Tibial nerve (tissue), 4 donors: ENCODE measurements around the gene PGLYRP4.
A peak's percentile ranks its signal among the peaks of the same experiment; 100 is the strongest.

Source experiments
- CTCF ChIP-seq, 5 experiments: fragments of 200-600 bp in 3 of 5; fragments of 450-650 bp in 2 of 5; sonication (generic) in 3 of 5; IDR thresholded peaks; one replicate each; pipeline ENCODE4 v1.5.1; 2016 to 2019; ENCODE audit warnings: antibody characterized with exemption in 5 of 5, mild to moderate bottlenecking in 3 of 5, moderate library complexity in 2 of 5
- EP300 ChIP-seq, 2 donors: sonication (generic); formaldehyde crosslinking; IDR thresholded peaks; one replicate each; pipeline ENCODE4 v1.6.1; 2017; ENCODE audit warnings: antibody characterized with exemption in 2 of 2, mild to moderate bottlenecking in 1 of 2
- POLR2A ChIP-seq, 2 donors: fragments of 450-650 bp; IDR thresholded peaks; one replicate each; pipeline ENCODE4 v1.6.1; 2017; ENCODE audit warnings: antibody characterized with exemption in 2 of 2, mild to moderate bottlenecking in 2 of 2, moderate library complexity in 2 of 2

GRCh38 chr1:153357076-153357852 is 8.6 kb upstream of the PGLYRP4 start:
- no peak for TF ChIP-seq CTCF (IDR thresholded peaks at IDR 0.05)
- peak in 1 of 2 donors; percentile 60 for TF ChIP-seq EP300 (IDR thresholded peaks at IDR 0.05)
- TF ChIP-seq POLR2A (IDR thresholded peaks at IDR 0.05) = no peak
